Keratinocyte (primary cell): ENCODE measurements around the gene MADCAM1. TPM values are rescaled to one million over a fixed set of nuclear protein-coding genes. Genes with fewer than 3 reads are reported as not detected.

Source experiments
- DNase-seq: peaks from one replicate; pipeline ENCODE4 v3.0.0-alpha.2; 2011; ENCODE audit warnings: low read depth, missing footprints, low spot score
- FAIRE-seq: peaks from 2 replicates; lab custom pipeline; 2011; peaks lifted over from hg19 to GRCh38; lab: Jason Lieb, UNC
- H2AFZ ChIP-seq: 2 replicates; pipeline ENCODE4 v1.6.0; 2012; ENCODE audit warnings: low read length, control low read depth, inconsistent platforms; ENCODE audit not compliant: control insufficient read depth
- H3K27ac ChIP-seq: 2 replicates; pipeline ENCODE4 v1.5.1; 2011; ENCODE audit warnings: low read length; ENCODE audit not compliant: control insufficient read depth, insufficient read depth
- H3K27me3 ChIP-seq: 3 replicates; pipeline ENCODE4 v1.6.0; 2011; ENCODE audit warnings: low read length; ENCODE audit not compliant: control insufficient read depth, insufficient read depth; ENCODE audit errors: extremely low read depth
- H3K36me3 ChIP-seq, 2 experiments: 2 replicates in 1 of 2; 3 replicates in 1 of 2; pipeline ENCODE4 v1.5.1; 2011; ENCODE audit warnings: low read length in 2 of 2, mild to moderate bottlenecking in 1 of 2; ENCODE audit not compliant: control insufficient read depth in 2 of 2, insufficient read depth in 2 of 2; ENCODE audit errors: extremely low read depth in 1 of 2
- H3K4me1 ChIP-seq: 3 replicates; pipeline ENCODE4 v1.5.1; 2011; ENCODE audit warnings: low read length; ENCODE audit not compliant: control insufficient read depth, insufficient read depth; ENCODE audit errors: extremely low read depth
- H3K4me2 ChIP-seq: 3 replicates; pipeline ENCODE4 v1.6.0; 2011; ENCODE audit warnings: low read depth, low read length; ENCODE audit not compliant: control insufficient read depth, insufficient read depth; ENCODE audit errors: extremely low read depth
- H3K4me3 ChIP-seq, 3 experiments: fragments of 200-600 bp in 1 of 3; sonication (generic) in 1 of 3; 2 replicates in 2 of 3; 3 replicates in 1 of 3; pipeline ENCODE4 v1.5.1; 2011 to 2016; ENCODE audit warnings: low read length in 3 of 3, mild to moderate bottlenecking in 3 of 3, control low read depth in 2 of 3, inconsistent platforms in 1 of 3, low read depth in 1 of 3, mixed read lengths in 1 of 3, mixed run types in 1 of 3, moderate library complexity in 1 of 3; ENCODE audit not compliant: control insufficient read depth in 2 of 3, insufficient read depth in 2 of 3; ENCODE audit errors: extremely low read depth in 1 of 3
- H3K79me2 ChIP-seq: 2 replicates; pipeline ENCODE4 v1.6.0; 2012; ENCODE audit warnings: low read length; ENCODE audit not compliant: control insufficient read depth, insufficient read depth
- H3K9ac ChIP-seq: 3 replicates; pipeline ENCODE4 v1.6.0; 2011; ENCODE audit warnings: low read length; ENCODE audit not compliant: control insufficient read depth, insufficient read depth; ENCODE audit errors: extremely low read depth
- H3K9me1 ChIP-seq: 3 replicates; pipeline ENCODE4 v1.6.0; 2011; ENCODE audit warnings: low read length; ENCODE audit not compliant: control insufficient read depth, insufficient read depth; ENCODE audit errors: extremely low read depth
- H3K9me3 ChIP-seq: 2 replicates; pipeline ENCODE4 v1.5.1; 2012; ENCODE audit warnings: low read depth, low read length; ENCODE audit not compliant: control insufficient read depth
- H4K20me1 ChIP-seq: 3 replicates; pipeline ENCODE4 v1.6.0; 2011; ENCODE audit warnings: low read length; ENCODE audit not compliant: control insufficient read depth, insufficient read depth; ENCODE audit errors: extremely low read depth
- CTCF ChIP-seq, 3 experiments: IDR thresholded peaks in 1 of 3; conservative IDR thresholded peaks in 1 of 3; optimal IDR thresholded peaks in 1 of 3; 2 replicates in 2 of 3; 3 replicates in 1 of 3; pipeline versions ENCODE3 to v1.5.1; 2011; ENCODE audit warnings: low read length in 3 of 3, mild to moderate bottlenecking in 3 of 3, moderate library complexity in 2 of 3, control low read depth in 1 of 3, inconsistent platforms in 1 of 3; ENCODE audit not compliant: insufficient read depth in 2 of 3; ENCODE audit errors: extremely low read depth in 1 of 3
- EZH2 ChIP-seq: IDR thresholded peaks from one replicate; pipeline ENCODE4 v1.6.1; 2012; ENCODE audit warnings: inconsistent platforms, mild to moderate bottlenecking, low read length, moderate library complexity
- dilution Hi-C: fragments of 300-500 bp; cut with MboI; formaldehyde crosslinking; loops from one replicate; pipeline ENCODE4 v1.7.0; 2020; ENCODE audit warnings: low sequenced_read_pairs; ENCODE audit not compliant: extremely low pct_ligation_motif_present
- polyA plus RNA-seq, 5 experiments: library from polyadenylated mRNA; depleted of rRNA in 3 of 5; stranded (reverse) in 3 of 5; stranded (forward) in 1 of 5; unstranded in 1 of 5; fragments of >200 nt; gene quantifications; 1 replicate in 1 of 5; 2 replicates in 3 of 5; 3 replicates in 1 of 5; pipeline versions ENCODE4 v1.2.1 to v1.2.3, GENCODE V29; 2011 to 2012; ENCODE audit warnings: missing spikeins in 2 of 5, low read depth in 1 of 5, low replicate concordance in 1 of 5

Gene MADCAM1
- polyA plus RNA-seq, 1 donor (not counting 4 experiments of a cell fraction or from before 2014, with no cell fraction given): 0.05 TPM

- Histone ChIP-seq H3K79me2 (no peaks in the 10 kb centered on the region), H4K20me1 (no peaks in the 10 kb centered on the region), H2AFZ (no peak overlapping the region), H3K36me3 (no peaks in the 10 kb centered on the region), H3K4me2 (no peak overlapping the region), H3K27ac (no peak overlapping the region), H3K9me1 (no peaks in the 10 kb centered on the region), H3K4me3 (no peak overlapping the region), H3K9me3 (peaks cover 12% of the 10 kb centered on the region), H3K4me1 (no peaks in the 10 kb centered on the region), H3K9ac (no peak overlapping the region), H3K27me3 (no peaks in the 10 kb centered on the region)
- TF ChIP-seq CTCF (optimal IDR thresholded peaks at IDR 0.05 in 1 of 3, IDR thresholded peaks at IDR 0.05 in 1 of 3, conservative IDR thresholded peaks at IDR 0.05 in 1 of 3; ENCODE audit: extremely low read depth in 1 of 3, insufficient read depth in 2 of 3, low read length in 3 of 3) (no peak), EZH2 (no peak)
- FAIRE-seq (no peak), DNase-seq (no peak)
- dilution Hi-C loops: no loop called here
These were observed 43.5 kb upstream of the MADCAM1 start for GRCh38 chr19:452829-453228.

GRCh38 chr19:453606-454005 lies 42.7 kb upstream of the MADCAM1 start:
- no peak for TF ChIP-seq CTCF (optimal IDR thresholded peaks at IDR 0.05 in 1 of 3, IDR thresholded peaks at IDR 0.05 in 1 of 3, conservative IDR thresholded peaks at IDR 0.05 in 1 of 3; ENCODE audit: extremely low read depth in 1 of 3, insufficient read depth in 2 of 3, low read length in 3 of 3)
- no peak for TF ChIP-seq EZH2
- H3K9me1 ChIP-seq: no peaks in the 10 kb centered on the region
- H3K4me2 ChIP-seq: no peak overlapping the region
- no peaks in the 10 kb centered on the region for H3K79me2 ChIP-seq
- no peaks in the 10 kb centered on the region for H3K36me3 ChIP-seq
- H2AFZ ChIP-seq: no peak overlapping the region
- no peak overlapping the region for H3K9ac ChIP-seq
- H3K9me3 ChIP-seq: peaks cover 12% of the 10 kb centered on the region
- DNase-seq (no peak), FAIRE-seq (no peak)
- dilution Hi-C loops: no loop called here
- no peaks in the 10 kb centered on the region for H4K20me1 ChIP-seq
- no peak overlapping the region for H3K27ac ChIP-seq
- H3K27me3 ChIP-seq: no peaks in the 10 kb centered on the region
- H3K4me1 ChIP-seq: no peaks in the 10 kb centered on the region
- H3K4me3 ChIP-seq: no peak overlapping the region
